ENCODE results near the gene CNDP1.

CNDP1 gene

DNA sequence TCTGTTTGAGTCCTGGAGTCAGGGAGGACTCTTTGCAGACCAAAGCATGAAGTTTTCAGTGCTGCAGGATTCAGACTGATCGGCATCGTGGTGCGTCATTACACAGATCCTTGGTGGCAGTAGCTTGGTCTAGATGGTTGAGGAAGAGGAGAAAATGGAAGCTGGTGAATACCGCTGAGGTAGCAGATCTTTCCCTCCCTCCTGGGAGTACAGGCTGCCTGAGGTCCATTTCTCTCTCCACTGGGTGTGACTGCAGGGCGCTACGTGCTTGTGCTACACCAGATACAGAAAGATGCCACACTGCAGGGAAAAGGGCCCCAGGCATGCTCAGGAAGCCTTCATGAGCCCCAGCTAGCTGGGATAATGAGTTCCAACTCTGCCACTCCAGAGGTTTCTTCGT, 3.3 kb upstream of the CNDP1 start (continued):
- TF ChIP-seq ZNF571 (tag by site-specific recombination; IDR thresholded peaks at IDR 0.05) (no peak), ZSCAN5A (tag by site-specific recombination; IDR thresholded peaks at IDR 0.05) (no peak), RBAK (tag by site-specific recombination; IDR thresholded peaks at IDR 0.05) (no peak), ZBTB8A (tag by site-specific recombination; IDR thresholded peaks at IDR 0.05) (no peak), TRIM28 (IDR thresholded peaks at IDR 0.05; ENCODE audit: borderline replicate concordance, low read length) (no peak)
- TF ChIP-seq, protein P1, sequence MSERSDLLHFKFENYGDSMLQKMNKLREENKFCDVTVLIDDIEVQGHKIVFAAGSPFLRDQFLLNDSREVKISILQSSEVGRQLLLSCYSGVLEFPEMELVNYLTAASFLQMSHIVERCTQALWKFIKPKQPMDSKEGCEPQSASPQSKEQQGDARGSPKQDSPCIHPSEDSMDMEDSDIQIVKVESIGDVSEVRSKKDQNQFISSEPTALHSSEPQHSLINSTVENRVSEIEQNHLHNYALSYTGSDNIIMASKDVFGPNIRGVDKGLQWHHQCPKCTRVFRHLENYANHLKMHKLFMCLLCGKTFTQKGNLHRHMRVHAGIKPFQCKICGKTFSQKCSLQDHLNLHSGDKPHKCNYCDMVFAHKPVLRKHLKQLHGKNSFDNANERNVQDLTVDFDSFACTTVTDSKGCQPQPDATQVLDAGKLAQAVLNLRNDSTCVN (tag by site-specific recombination; optimal IDR thresholded peaks at IDR 0.05), result no peak

GRCh38 chr18:74532511-74533025, 1.7 kb upstream of the CNDP1 start:
- POLR2A ChIA-PET, result no interaction called here
- no peaks in the 10 kb centered on the region for H3K36me3 ChIP-seq (ENCODE audit: control insufficient read depth in 2 of 2, insufficient read depth in 1 of 2, low read length in 2 of 2)
- H3K4me3 ChIP-seq (ENCODE audit: low read depth, low read length), result no peak overlapping the region
- no peak overlapping the region for H3K27ac ChIP-seq (ENCODE audit: extremely low read depth, low read depth, low read length)
- no peaks in the 10 kb centered on the region for H3K9me3 ChIP-seq (ENCODE audit: control insufficient read depth, insufficient read depth, low read depth, low read length)
- TF ChIP-seq ZNF561 (tag by site-specific recombination; IDR thresholded peaks at IDR 0.05; ENCODE audit: borderline replicate concordance) (no peak), ZNF391 (tag by site-specific recombination; IDR thresholded peaks at IDR 0.05; ENCODE audit: borderline replicate concordance, low read depth) (no peak), ZNF426 (tag by site-specific recombination; IDR thresholded peaks at IDR 0.05) (no peak), ZNF707 (tag by site-specific recombination; IDR thresholded peaks at IDR 0.05) (no peak), ZNF621 (tag by site-specific recombination; IDR thresholded peaks at IDR 0.05) (no peak), ZNF292 (tag by site-specific recombination; IDR thresholded peaks at IDR 0.05; ENCODE audit: borderline replicate concordance, low read depth) (no peak)
- CTCF ChIA-PET, result interaction anchor here (0.7 kb wide), 1 partner anchor 10 kb away, joined by 4 read pairs; no protein-coding TSS in a partner anchor
- H3K4me1 ChIP-seq (ENCODE audit: control insufficient read depth, insufficient read depth, low read length), result no peaks in the 10 kb centered on the region

- no peaks in the 10 kb centered on the region for H3K4me1 ChIP-seq (ENCODE audit: control insufficient read depth, insufficient read depth, low read length)
- CTCF ChIA-PET, result no interaction called here
- POLR2A ChIA-PET, result no interaction called here
- no peaks in the 10 kb centered on the region for H3K36me3 ChIP-seq (ENCODE audit: control insufficient read depth in 2 of 2, insufficient read depth in 1 of 2, low read length in 2 of 2)
- H3K9me3 ChIP-seq (ENCODE audit: control insufficient read depth, insufficient read depth, low read depth, low read length), result no peaks in the 10 kb centered on the region
- H3K4me3 ChIP-seq (ENCODE audit: low read depth, low read length), result no peak overlapping the region
- H3K27ac ChIP-seq (ENCODE audit: extremely low read depth, low read depth, low read length), result no peak overlapping the region
- TF ChIP-seq ZNF121 (tag by site-specific recombination; IDR thresholded peaks at IDR 0.05), result no peak
- no peak for TF ChIP-seq TCF7L2 (IDR thresholded peaks at IDR 0.05; ENCODE audit: borderline replicate concordance, low read depth, low read length)
- TF ChIP-seq, protein P2, sequence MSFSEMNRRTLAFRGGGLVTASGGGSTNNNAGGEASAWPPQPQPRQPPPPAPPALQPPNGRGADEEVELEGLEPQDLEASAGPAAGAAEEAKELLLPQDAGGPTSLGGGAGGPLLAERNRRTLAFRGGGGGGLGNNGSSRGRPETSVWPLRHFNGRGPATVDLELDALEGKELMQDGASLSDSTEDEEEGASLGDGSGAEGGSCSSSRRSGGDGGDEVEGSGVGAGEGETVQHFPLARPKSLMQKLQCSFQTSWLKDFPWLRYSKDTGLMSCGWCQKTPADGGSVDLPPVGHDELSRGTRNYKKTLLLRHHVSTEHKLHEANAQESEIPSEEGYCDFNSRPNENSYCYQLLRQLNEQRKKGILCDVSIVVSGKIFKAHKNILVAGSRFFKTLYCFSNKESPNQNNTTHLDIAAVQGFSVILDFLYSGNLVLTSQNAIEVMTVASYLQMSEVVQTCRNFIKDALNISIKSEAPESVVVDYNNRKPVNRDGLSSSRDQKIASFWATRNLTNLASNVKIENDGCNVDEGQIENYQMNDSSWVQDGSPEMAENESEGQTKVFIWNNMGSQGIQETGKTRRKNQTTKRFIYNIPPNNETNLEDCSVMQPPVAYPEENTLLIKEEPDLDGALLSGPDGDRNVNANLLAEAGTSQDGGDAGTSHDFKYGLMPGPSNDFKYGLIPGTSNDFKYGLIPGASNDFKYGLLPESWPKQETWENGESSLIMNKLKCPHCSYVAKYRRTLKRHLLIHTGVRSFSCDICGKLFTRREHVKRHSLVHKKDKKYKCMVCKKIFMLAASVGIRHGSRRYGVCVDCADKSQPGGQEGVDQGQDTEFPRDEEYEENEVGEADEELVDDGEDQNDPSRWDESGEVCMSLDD (tag by site-specific recombination; IDR thresholded peaks at IDR 0.05), result no peak
- no peak for TF ChIP-seq OSR2 (tag by site-specific recombination; IDR thresholded peaks at IDR 0.05)
- no peak for TF ChIP-seq ZNF221 (tag by site-specific recombination; IDR thresholded peaks at IDR 0.05; ENCODE audit: borderline replicate concordance)
- no peak for TF ChIP-seq ZNF692 (tag by site-specific recombination; IDR thresholded peaks at IDR 0.05)
- no peak for TF ChIP-seq ZNF664 (tag by site-specific recombination; IDR thresholded peaks at IDR 0.05)
- no peak for TF ChIP-seq ZNF362 (tag by site-specific recombination; IDR thresholded peaks at IDR 0.05)
- no peak for TF ChIP-seq ZNF747 (tag by site-specific recombination; IDR thresholded peaks at IDR 0.05)
- TF ChIP-seq, protein P3, sequence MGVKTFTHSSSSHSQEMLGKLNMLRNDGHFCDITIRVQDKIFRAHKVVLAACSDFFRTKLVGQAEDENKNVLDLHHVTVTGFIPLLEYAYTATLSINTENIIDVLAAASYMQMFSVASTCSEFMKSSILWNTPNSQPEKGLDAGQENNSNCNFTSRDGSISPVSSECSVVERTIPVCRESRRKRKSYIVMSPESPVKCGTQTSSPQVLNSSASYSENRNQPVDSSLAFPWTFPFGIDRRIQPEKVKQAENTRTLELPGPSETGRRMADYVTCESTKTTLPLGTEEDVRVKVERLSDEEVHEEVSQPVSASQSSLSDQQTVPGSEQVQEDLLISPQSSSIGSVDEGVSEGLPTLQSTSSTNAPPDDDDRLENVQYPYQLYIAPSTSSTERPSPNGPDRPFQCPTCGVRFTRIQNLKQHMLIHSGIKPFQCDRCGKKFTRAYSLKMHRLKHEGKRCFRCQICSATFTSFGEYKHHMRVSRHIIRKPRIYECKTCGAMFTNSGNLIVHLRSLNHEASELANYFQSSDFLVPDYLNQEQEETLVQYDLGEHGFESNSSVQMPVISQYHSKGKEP (tag by site-specific recombination; IDR thresholded peaks at IDR 0.05), result no peak
These were observed 634 bp upstream of the CNDP1 start for GRCh38 chr18:74533666-74534065.

Measured in HEK293 (cell line).